SJCRH30 (cell line): ENCODE results near the gene RGL3. TPM values are rescaled to one million over a fixed set of nuclear protein-coding genes. Genes with fewer than 3 reads are reported as not detected.
A peak's percentile ranks its signal among the peaks of the same experiment; 100 is the strongest.
"Not testable (repeated sequence)": the region's sequence is repeated elsewhere in the genome, so short reads cannot be mapped to it uniquely, and the experiment has no call there.

Experiments
- DNase-seq, 2 experiments: peaks; one replicate each; pipeline ENCODE4 v3.0.0-alpha.2; 2015 to 2020
- H3K27ac ChIP-seq: fragments of 250-450 bp; sonication (Bioruptor Pico); 2 replicates; pipeline ENCODE4 v1.5.1; 2020; ENCODE audit warnings: mild to moderate bottlenecking, moderate library complexity
- H3K27me3 ChIP-seq: fragments of 250-450 bp; sonication (Bioruptor Pico); 2 replicates; pipeline ENCODE4 v1.5.1; 2020; ENCODE audit warnings: mild to moderate bottlenecking, moderate library complexity
- H3K36me3 ChIP-seq: fragments of 250-450 bp; sonication (Bioruptor Pico); 2 replicates; pipeline ENCODE4 v1.5.1; 2020; ENCODE audit warnings: mild to moderate bottlenecking, moderate library complexity
- H3K4me1 ChIP-seq: fragments of 250-450 bp; sonication (Bioruptor Pico); 2 replicates; pipeline ENCODE4 v1.5.1; 2020; ENCODE audit warnings: mild to moderate bottlenecking, moderate library complexity
- H3K4me3 ChIP-seq: fragments of 250-450 bp; sonication (Bioruptor Pico); 2 replicates; pipeline ENCODE4 v1.5.1; 2020; ENCODE audit warnings: mild to moderate bottlenecking, moderate library complexity
- H3K9me3 ChIP-seq: fragments of 250-450 bp; sonication (Bioruptor Pico); replicated peaks from 2 replicates; pipeline ENCODE4 v1.5.1; 2020; ENCODE audit warnings: mild to moderate bottlenecking, moderate library complexity
- total RNA-seq: library from RNA; depleted of rRNA; stranded (reverse); fragments of >200 nt; shearing (Covaris generic); gene quantifications from 2 replicates; pipeline ENCODE4 v1.2.3, GENCODE V29; 2014

The RGL3 gene
- total RNA-seq, 1 experiment from 2014 or later: not detected

GRCh38 chr19:11418094-11418548 lies 993 bp downstream of the RGL3 start:
- Histone ChIP-seq H3K27ac (no peak overlapping the region), H3K4me3 (no peak overlapping the region), H3K9me3 (no peaks in the 10 kb centered on the region), H3K4me1 (no peaks in the 10 kb centered on the region), H3K36me3 (no peaks in the 10 kb centered on the region), H3K27me3 (0 out of 2 replicates have a peak, but pooled peaks cover 2% of the 10 kb centered on the region)
- no peak for DNase-seq

- H3K27me3 ChIP-seq: 0 out of 2 replicates have a peak, but pooled peaks cover 2% of the 10 kb centered on the region
Measured at GRCh38 chr19:11416346-11417052, 2.6 kb downstream of the RGL3 start.

DNA sequence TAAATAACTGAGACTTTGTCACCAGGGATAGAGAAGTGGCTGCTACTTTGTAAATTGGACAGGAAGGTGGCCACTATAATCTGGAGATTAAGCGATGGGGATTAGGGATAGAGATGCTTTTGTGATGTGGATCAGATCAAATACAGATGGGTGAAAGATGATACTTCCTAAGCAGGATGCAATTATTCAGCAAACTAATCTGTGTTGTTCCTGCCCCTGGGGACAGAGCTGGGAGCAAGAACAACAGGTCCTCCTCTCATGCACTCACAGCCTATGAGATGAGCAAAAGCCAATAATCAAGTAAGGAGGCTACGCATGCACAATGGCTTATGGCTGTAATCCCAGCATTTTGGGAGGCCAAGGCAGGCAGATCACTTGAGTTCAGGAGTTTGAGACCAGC lies 4.6 kb downstream of the RGL3 start:
- no peak overlapping the region for H3K4me3 ChIP-seq
- DNase-seq: peak in 1 of 2 experiments; percentile 37
- no peaks in the 10 kb centered on the region for H3K36me3 ChIP-seq
- no peak overlapping the region for H3K27ac ChIP-seq
- no peaks in the 10 kb centered on the region for H3K4me1 ChIP-seq
- 0 out of 2 replicates have a peak, but pooled peaks cover under 1% of the 10 kb centered on the region for H3K27me3 ChIP-seq
- H3K9me3 ChIP-seq: no peaks in the 10 kb centered on the region

More at GRCh38 chr19:11416346-11417052, 2.6 kb downstream of the RGL3 start:
- DNase-seq: no peak
- Histone ChIP-seq H3K27ac (no peak overlapping the region), H3K36me3 (no peaks in the 10 kb centered on the region), H3K4me3 (no peak overlapping the region), H3K4me1 (no peaks in the 10 kb centered on the region), H3K9me3 (no peaks in the 10 kb centered on the region)

DNA sequence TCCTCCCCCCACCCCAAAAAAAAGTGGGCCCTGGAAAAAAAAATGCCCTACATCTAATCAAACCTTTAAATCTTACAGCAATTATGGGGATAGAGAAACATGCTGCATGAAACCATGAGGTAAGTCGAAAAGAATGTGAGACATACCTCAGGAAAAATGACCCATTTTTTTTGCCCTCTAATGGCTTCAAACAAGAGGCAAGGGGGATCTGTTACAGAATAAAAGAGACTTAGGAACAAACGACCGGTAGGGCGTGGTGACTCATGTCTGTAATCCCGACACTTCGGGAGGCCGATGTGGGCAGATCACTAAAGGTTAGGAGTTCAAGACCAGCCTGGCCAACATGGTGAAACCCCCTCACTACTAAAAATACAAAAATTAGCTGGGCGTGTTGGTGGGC lies 8.4 kb downstream of the RGL3 start:
- no peaks in the 10 kb centered on the region for H3K4me1 ChIP-seq
- H3K36me3 ChIP-seq: no peaks in the 10 kb centered on the region
- peak; percentile 37 to 41 for DNase-seq
- H3K9me3 ChIP-seq: no peaks in the 10 kb centered on the region
- H3K27me3 ChIP-seq: no peaks in the 10 kb centered on the region
- H3K4me3 ChIP-seq: no peak overlapping the region
- no peak overlapping the region for H3K27ac ChIP-seq

DNA sequence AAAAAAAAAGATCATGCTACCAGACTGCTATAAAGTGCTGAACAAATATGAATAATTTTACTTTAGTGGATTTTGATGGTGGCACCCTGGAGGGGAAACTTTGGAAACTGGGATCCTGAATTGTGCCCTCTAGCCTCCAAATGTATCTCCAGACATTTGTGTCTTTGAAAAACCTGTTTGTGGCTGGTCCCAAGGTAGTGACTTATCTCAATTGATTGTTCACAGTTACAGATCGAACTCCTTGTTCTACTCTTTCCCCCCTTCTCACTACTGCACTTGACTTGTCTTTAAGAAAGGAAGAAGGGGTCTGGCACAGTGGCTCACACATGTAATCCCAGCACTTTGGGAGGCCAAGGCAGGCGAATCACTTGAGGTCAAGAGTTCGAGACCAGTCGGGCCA lies 10.5 kb downstream of the RGL3 start:
- no peaks in the 10 kb centered on the region for H3K36me3 ChIP-seq
- DNase-seq: no peak
- H3K9me3 ChIP-seq: no peaks in the 10 kb centered on the region
- no peaks in the 10 kb centered on the region for H3K4me1 ChIP-seq
- H3K4me3 ChIP-seq: no peak overlapping the region
- H3K27ac ChIP-seq: no peak overlapping the region
- H3K27me3 ChIP-seq: no peaks in the 10 kb centered on the region

DNA sequence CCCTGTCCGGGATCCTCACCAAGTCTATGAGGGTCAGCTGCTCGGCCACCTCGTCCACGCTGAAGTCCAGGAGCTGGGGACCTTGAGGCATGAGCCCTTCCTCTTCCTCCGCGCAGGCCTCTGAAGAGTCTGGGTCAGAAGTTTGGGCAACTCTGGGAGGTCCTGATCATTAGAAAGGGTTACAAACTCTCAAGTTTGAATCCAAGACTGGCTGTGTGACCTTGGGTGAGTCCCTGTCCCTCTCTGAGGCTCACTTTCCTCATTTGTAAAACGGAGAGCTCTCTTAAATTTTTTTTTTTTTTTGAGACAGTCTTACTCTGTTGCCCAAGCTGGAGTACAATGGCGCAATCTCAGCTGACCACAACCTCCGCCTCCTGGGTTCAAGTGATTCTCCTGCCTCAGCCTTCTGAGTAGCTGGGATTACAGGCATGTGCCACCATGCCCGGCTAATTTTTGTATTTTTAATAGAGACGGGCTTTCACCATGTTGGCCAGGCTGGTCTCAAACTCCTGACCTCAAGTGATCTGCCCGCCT lies 12.3 kb downstream of the RGL3 start:
- not testable (repeated sequence) for H3K4me3 ChIP-seq, H3K4me1 ChIP-seq, H3K36me3 ChIP-seq, H3K9me3 ChIP-seq, H3K27me3 ChIP-seq, H3K27ac ChIP-seq, DNase-seq

DNA sequence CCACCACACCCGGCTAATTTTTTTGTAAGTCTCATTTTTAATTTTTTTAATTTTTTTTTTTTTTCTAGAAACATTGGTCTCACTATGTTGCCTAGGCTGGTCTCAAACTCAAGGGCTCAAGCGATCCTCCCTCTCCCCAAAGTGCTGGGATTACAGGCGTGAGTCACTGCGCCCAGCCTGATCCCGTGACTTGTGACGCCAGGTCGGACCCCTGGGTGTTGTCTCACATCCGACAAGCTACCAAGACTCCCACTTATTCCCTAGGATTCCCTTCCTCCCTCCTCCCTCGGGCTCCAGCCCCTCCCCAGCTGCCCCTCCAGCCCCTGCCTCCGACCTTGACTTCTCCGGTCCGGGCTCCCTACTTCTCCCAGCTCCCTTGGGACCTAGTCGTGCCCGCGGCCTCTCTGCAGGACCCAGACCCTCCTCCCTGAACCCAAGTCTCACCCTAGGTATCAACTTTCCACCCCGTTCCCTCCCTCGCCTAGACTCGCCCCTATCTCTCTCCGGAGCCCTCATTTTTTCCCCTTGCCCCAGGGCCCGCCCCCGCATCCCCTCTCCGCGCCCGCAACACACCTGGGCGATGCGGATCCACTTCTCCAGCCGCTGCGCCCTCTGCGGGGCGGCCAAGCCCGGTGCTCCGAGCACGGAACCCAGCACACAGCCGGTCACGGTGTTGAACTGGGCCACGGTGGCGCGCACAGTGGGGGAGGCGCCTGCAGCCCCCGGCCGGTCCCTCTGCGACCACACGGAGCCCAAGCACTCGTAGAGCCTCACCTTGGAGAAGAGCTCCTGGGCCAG lies 13.1 kb downstream of the RGL3 start:
- Histone ChIP-seq H3K27ac (no peak overlapping the region), H3K36me3 (no peaks in the 10 kb centered on the region), H3K4me1 (no peaks in the 10 kb centered on the region), H3K27me3 (no peaks in the 10 kb centered on the region), H3K4me3 (no peak overlapping the region), H3K9me3 (no peaks in the 10 kb centered on the region)
- DNase-seq: no peak

GRCh38 chr19:11404588-11405222 lies 14.4 kb downstream of the RGL3 start:
- no peaks in the 10 kb centered on the region for H3K27me3 ChIP-seq
- H3K4me1 ChIP-seq: no peaks in the 10 kb centered on the region
- H3K9me3 ChIP-seq: no peaks in the 10 kb centered on the region
- H3K27ac ChIP-seq: no peak overlapping the region
- no peak overlapping the region for H3K4me3 ChIP-seq
- H3K36me3 ChIP-seq: no peaks in the 10 kb centered on the region
- no peak for DNase-seq

- H3K4me3 ChIP-seq: no peak overlapping the region
- no peak overlapping the region for H3K27ac ChIP-seq
- no peaks in the 10 kb centered on the region for H3K27me3 ChIP-seq
- no peaks in the 10 kb centered on the region for H3K4me1 ChIP-seq
- no peak for DNase-seq
- H3K9me3 ChIP-seq: no peaks in the 10 kb centered on the region
- H3K36me3 ChIP-seq: no peaks in the 10 kb centered on the region
Measured at GRCh38 chr19:11401808-11402543, 17.1 kb downstream of the RGL3 start.

DNA sequence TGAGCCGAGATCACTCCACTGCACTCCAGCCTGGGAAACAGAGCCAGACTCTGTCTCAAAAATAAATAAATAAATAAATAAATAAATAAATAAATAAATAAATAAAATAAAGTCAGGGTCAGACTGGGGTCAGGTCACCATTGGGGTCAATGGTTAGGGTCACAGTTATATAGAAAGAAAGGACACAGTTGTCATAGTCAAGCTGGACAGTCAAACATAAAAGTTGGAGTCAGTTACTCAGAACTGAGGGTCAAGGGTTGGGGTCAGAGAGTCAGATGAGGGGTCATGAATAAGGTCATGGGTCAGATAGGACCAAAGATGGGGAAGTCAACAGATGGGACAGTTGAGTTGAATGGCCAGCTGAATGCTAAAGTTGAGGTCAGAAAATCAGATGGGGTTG lies 18.3 kb downstream of the RGL3 start:
- Histone ChIP-seq H3K36me3 (no peaks in the 10 kb centered on the region), H3K4me3 (no peak overlapping the region), H3K27ac (no peak overlapping the region), H3K27me3 (no peaks in the 10 kb centered on the region), H3K9me3 (no peaks in the 10 kb centered on the region), H3K4me1 (no peaks in the 10 kb centered on the region)
- no peak for DNase-seq

DNA sequence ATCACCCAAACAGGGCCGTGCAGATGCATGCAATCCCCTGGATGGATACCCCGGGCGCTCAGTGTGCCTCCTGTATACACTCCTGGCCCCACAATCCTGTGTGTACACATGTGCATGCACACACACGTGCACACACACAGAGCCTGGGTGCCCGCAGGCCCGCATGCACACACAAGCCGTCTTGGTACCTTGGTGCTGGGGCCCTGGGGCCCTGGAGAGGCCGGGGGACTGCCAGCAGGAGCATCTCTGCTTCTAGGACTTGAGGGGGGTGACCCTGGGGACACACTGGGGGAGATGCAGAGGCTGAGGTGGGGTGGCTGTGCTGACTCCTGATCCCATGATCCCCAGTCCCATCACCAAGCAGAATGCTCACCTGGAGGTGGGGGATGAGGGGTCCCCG lies 19.4 kb downstream of the RGL3 start:
- H3K27ac ChIP-seq: no peak overlapping the region
- no peaks in the 10 kb centered on the region for H3K4me1 ChIP-seq
- H3K4me3 ChIP-seq: no peak overlapping the region
- H3K9me3 ChIP-seq: no peaks in the 10 kb centered on the region
- H3K27me3 ChIP-seq: no peaks in the 10 kb centered on the region
- no peak for DNase-seq
- H3K36me3 ChIP-seq: no peaks in the 10 kb centered on the region

GRCh38 chr19:11397089-11397610 lies 22.0 kb downstream of the RGL3 start:
- Histone ChIP-seq H3K4me1 (no peaks in the 10 kb centered on the region), H3K9me3 (no peaks in the 10 kb centered on the region), H3K27me3 (no peaks in the 10 kb centered on the region), H3K27ac (no peak overlapping the region), H3K4me3 (no peak overlapping the region), H3K36me3 (no peaks in the 10 kb centered on the region)
- DNase-seq: no peak

DNA sequence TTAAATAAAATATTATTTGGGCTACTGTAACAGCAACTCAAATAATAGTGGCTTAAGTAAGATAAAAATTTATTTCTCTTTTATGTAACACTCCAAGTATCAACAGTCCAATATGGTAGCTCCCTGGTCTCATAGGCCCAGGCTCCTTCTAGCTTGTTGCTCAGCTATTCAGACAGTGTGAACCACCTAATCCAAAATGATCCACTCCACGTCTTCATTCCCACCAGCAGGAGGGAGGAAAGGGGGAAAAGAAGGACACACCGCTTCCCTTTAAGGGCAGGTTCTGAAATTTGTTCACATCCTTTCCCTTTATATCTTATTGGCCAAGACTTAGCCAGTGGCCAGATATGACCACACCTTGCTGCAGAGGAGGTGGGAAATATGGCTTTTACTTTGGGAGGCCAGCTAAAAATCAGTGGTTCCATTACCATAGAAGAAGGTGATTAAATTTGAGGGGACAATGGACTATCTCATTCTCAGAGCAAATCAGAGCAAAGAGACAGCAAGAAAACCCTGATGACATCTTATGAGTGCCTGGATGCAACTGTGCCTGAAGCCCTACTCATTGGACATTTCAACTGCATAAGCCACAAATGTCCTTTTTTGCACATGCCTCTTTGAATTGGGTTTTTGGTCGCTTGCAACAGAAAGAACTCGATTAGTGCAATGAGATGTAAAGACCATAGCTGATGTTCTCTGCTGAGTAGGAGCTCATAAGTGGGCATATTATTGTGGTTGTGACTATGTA lies 28.0 kb downstream of the RGL3 start:
- H3K4me3 ChIP-seq: no peak overlapping the region
- no peaks in the 10 kb centered on the region for H3K9me3 ChIP-seq
- no peaks in the 10 kb centered on the region for H3K36me3 ChIP-seq
- H3K4me1 ChIP-seq: no peaks in the 10 kb centered on the region
- H3K27ac ChIP-seq: no peak overlapping the region
- DNase-seq: no peak
- no peaks in the 10 kb centered on the region for H3K27me3 ChIP-seq

GRCh38 chr19:11390359-11390758 lies 28.8 kb downstream of the RGL3 start:
- Histone ChIP-seq H3K9me3 (no peaks in the 10 kb centered on the region), H3K27me3 (no peaks in the 10 kb centered on the region), H3K36me3 (no peaks in the 10 kb centered on the region), H3K4me1 (no peaks in the 10 kb centered on the region), H3K4me3 (no peak overlapping the region), H3K27ac (no peak overlapping the region)
- no peak for DNase-seq
